HUES6 (cell line): ENCODE results near the gene MAP3K5.

ENCODE experiments used
- H3K27ac ChIP-seq: 2 replicates; pipeline ENCODE4 v1.7.0; 2013; ENCODE audit warnings: low read depth, mild to moderate bottlenecking, low read length, inconsistent platforms
- H3K27me3 ChIP-seq: 2 replicates; pipeline ENCODE4 v1.6.1; 2013; ENCODE audit warnings: low read length; ENCODE audit not compliant: control insufficient read depth, insufficient read depth
- H3K36me3 ChIP-seq: 2 replicates; pipeline ENCODE4 v1.6.1; 2013; ENCODE audit warnings: low read length; ENCODE audit not compliant: control insufficient read depth, insufficient read depth
- H3K4me1 ChIP-seq: 2 replicates; pipeline ENCODE4 v1.6.1; 2013; ENCODE audit warnings: low read length; ENCODE audit not compliant: control insufficient read depth, insufficient read depth
- H3K4me3 ChIP-seq: 2 replicates; pipeline ENCODE4 v1.5.1; 2013; ENCODE audit warnings: low read depth, low read length
- H3K9ac ChIP-seq: one replicate; pipeline ENCODE4 v1.6.1; 2013; ENCODE audit warnings: mild to moderate bottlenecking, low read length
- H3K9me3 ChIP-seq: 2 replicates; pipeline ENCODE4 v1.6.1; 2013; ENCODE audit warnings: low read depth, low read length; ENCODE audit not compliant: control insufficient read depth, insufficient read depth

MAP3K5 gene

GRCh38 chr6:136607932-136608772 is 184.1 kb downstream of the MAP3K5 start:
- no peak overlapping the region for H3K9ac ChIP-seq
- peaks cover 34% of the 10 kb centered on the region for H3K4me1 ChIP-seq

DNA sequence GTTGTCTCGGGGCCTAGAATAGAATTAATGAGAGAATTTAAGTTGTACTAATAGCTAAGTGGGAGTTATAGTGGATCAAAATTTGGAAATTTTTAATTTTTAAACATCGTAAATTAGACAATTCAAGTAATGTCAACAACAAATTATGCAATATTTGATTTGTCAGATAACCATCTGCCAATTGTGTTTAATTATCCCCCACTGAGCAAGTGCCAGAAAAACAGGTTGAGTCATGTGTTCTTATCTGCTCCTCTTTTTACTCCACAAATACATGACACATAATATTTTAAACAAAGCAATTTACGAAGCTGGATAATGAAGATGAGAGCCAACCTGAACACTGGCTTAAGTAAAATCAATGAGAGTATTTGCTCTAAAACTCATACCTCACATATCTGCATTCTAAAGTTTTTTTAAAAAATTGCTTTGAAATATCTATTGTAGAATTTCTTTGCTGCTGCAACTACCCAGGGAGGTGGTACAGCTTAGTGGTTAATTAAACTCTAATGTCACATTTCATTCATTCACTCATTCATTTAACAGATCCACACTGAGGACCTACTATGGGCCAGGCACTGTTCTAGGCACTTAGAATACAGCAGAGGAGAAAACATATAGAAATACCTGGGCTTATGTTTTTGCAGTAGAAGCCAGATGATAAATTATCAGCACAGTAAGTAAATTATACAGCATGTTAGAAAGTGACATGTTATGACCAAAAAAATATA is 184.9 kb downstream of the MAP3K5 start:
- H3K9ac ChIP-seq = no peak overlapping the region
- no peaks in the 10 kb centered on the region for H3K36me3 ChIP-seq
- no peak overlapping the region for H3K4me3 ChIP-seq
- no peaks in the 10 kb centered on the region for H3K9me3 ChIP-seq
- no peaks in the 10 kb centered on the region for H3K27me3 ChIP-seq
- H3K4me1 ChIP-seq = peaks cover 26% of the 10 kb centered on the region
- H3K27ac ChIP-seq = no peak overlapping the region

More at GRCh38 chr6:136607932-136608772, 184.1 kb downstream of the MAP3K5 start:
- no peaks in the 10 kb centered on the region for H3K36me3 ChIP-seq
- no peak overlapping the region for H3K4me3 ChIP-seq
- H3K27ac ChIP-seq = no peak overlapping the region
- H3K9me3 ChIP-seq = no peaks in the 10 kb centered on the region
- no peaks in the 10 kb centered on the region for H3K27me3 ChIP-seq

DNA sequence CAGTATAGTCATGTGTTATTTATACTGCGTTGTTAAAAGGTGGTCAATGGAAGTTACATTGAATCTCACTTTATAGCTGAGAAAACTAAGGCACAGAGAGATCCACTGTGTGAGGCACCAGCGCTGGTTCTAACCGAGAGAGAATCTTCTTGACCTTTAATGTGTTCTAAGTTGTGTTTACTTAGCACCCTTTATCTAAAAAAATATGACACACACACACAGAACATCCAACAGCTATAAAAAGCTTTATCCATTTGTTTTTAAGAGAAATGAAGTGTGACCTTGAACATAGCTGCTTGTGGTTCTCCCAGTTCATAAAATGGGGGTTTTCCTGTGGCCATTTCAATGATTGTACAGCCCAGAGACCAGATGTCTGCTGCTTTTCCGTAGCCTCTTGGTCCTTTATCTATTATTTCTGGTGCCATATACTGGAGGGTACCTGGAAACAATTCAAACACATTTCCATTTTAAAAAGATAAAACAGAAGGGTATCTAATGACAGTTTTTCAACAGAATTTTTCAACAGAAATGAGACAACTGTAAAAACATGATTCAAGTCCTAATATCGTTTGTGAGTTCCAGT is 187.3 kb downstream of the MAP3K5 start:
- no peak overlapping the region for H3K4me3 ChIP-seq
- no peaks in the 10 kb centered on the region for H3K9me3 ChIP-seq
- H3K27ac ChIP-seq = no peak overlapping the region
- peaks cover 12% of the 10 kb centered on the region for H3K4me1 ChIP-seq
- H3K36me3 ChIP-seq = no peaks in the 10 kb centered on the region
- H3K9ac ChIP-seq = no peak overlapping the region
- no peaks in the 10 kb centered on the region for H3K27me3 ChIP-seq

- Histone ChIP-seq H3K4me1 (peaks cover 6% of the 10 kb centered on the region), H3K27me3 (no peaks in the 10 kb centered on the region), H3K36me3 (no peaks in the 10 kb centered on the region), H3K27ac (no peak overlapping the region), H3K9me3 (no peaks in the 10 kb centered on the region), H3K4me3 (no peak overlapping the region), H3K9ac (no peak overlapping the region)
These were observed 187.9 kb downstream of the MAP3K5 start for GRCh38 chr6:136604328-136604825.

GRCh38 chr6:136600818-136601217 is 191.5 kb downstream of the MAP3K5 start:
- no peaks in the 10 kb centered on the region for H3K4me1 ChIP-seq
- no peaks in the 10 kb centered on the region for H3K36me3 ChIP-seq
- H3K9ac ChIP-seq = no peak overlapping the region
- no peaks in the 10 kb centered on the region for H3K27me3 ChIP-seq
- no peak overlapping the region for H3K27ac ChIP-seq
- no peak overlapping the region for H3K4me3 ChIP-seq
- H3K9me3 ChIP-seq = no peaks in the 10 kb centered on the region

GRCh38 chr6:136599329-136600011 is 192.8 kb downstream of the MAP3K5 start:
- Histone ChIP-seq H3K27ac (no peak overlapping the region), H3K4me3 (no peak overlapping the region), H3K27me3 (no peaks in the 10 kb centered on the region), H3K36me3 (no peaks in the 10 kb centered on the region), H3K4me1 (peaks cover 3% of the 10 kb centered on the region; the same call in 1 of the 2 replicates), H3K9me3 (no peaks in the 10 kb centered on the region), H3K9ac (no peak overlapping the region)

- Histone ChIP-seq H3K36me3 (no peaks in the 10 kb centered on the region), H3K4me3 (no peak overlapping the region), H3K9ac (no peak overlapping the region), H3K9me3 (no peaks in the 10 kb centered on the region), H3K4me1 (peaks cover 12% of the 10 kb centered on the region), H3K27me3 (no peaks in the 10 kb centered on the region), H3K27ac (no peak overlapping the region)
These were observed 194.2 kb downstream of the MAP3K5 start for GRCh38 chr6:136598048-136598447.

- Histone ChIP-seq H3K27ac (no peak overlapping the region), H3K36me3 (peaks cover 2% of the 10 kb centered on the region; the same call in 1 of the 2 replicates), H3K4me1 (peaks cover 29% of the 10 kb centered on the region), H3K4me3 (no peak overlapping the region), H3K9ac (no peak overlapping the region), H3K27me3 (no peaks in the 10 kb centered on the region), H3K9me3 (peaks cover 4% of the 10 kb centered on the region)
These were observed 197.6 kb downstream of the MAP3K5 start for GRCh38 chr6:136594671-136595070.

DNA sequence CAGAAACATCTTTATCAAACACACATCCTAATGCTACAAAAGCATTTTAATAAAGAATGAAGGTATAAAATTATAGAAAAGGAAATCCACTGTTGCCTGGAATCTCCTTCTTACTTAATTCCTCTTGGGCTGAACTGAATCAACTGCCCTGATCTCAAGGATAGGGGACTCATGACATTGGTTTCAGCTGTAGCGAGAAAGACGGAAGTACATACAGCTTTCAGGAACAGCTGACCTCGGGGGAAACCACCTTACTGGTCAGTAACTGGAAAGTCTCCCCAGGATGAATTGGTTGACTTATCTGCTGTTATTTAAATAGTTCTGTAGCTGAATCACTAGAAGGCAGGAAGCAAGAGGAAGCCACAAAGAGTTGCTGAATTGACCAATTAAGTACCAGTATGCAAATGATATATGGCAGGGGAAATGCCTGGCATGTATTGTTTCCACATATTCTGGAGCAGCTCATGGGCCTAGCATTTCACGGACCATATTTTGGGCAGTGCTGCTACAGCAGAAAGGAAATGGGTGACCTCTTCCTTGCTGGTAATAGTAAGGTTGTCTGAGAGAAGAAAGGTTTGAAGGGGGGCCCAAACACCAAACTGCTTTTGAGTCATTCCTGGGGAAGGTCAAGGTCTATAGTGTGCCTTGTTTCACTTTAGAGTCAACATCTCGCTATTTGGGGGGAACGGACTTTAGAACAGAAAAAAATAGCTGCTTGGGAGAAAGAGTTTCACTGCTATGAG is 198.4 kb downstream of the MAP3K5 start:
- peaks cover 4% of the 10 kb centered on the region for H3K9me3 ChIP-seq
- no peak overlapping the region for H3K9ac ChIP-seq
- no peak overlapping the region for H3K27ac ChIP-seq

More for the DNA sequence above, 198.4 kb downstream of the MAP3K5 start:
- H3K4me3 ChIP-seq = no peak overlapping the region
- H3K36me3 ChIP-seq = peaks cover 2% of the 10 kb centered on the region; the same call in 1 of the 2 replicates
- H3K27me3 ChIP-seq = no peaks in the 10 kb centered on the region
- H3K4me1 ChIP-seq = peaks cover 36% of the 10 kb centered on the region
